Adrenal gland (tissue), 12 donors: ENCODE data around the gene CCDC74B. TPM values are rescaled to one million over a fixed set of nuclear protein-coding genes. Genes with fewer than 3 reads are reported as not detected.
"Not testable (repeated sequence)": the region's sequence is repeated elsewhere in the genome, so short reads cannot be mapped to it uniquely, and the experiment has no call there.

Source experiments
- DNase-seq, 7 donors: peaks; one replicate each; pipeline ENCODE4 v3.0.0-alpha.2; 2019 to 2020
- H3K27ac ChIP-seq, 5 donors: fragments of 200-600 bp; sonication (generic) in 4 of 5; 1 replicate in 3 of 5; 2 replicates in 2 of 5; pipeline versions ENCODE4 v1.5.1 to v1.8.0; 2016 to 2020; ENCODE audit warnings: mild to moderate bottlenecking in 1 of 5
- H3K27me3 ChIP-seq: fragments of 200-600 bp; 2 replicates; pipeline ENCODE4 v1.8.0; 2021
- H3K36me3 ChIP-seq, 2 donors: fragments of 200-600 bp; replicated peaks in 1 of 2; 1 replicate in 1 of 2; 2 replicates in 1 of 2; pipeline versions ENCODE4 v1.5.1 to v1.8.0; 2018 to 2022
- H3K4me1 ChIP-seq, 2 donors: fragments of 200-600 bp; replicated peaks in 1 of 2; 1 replicate in 1 of 2; 2 replicates in 1 of 2; pipeline versions ENCODE4 v1.5.1 to v1.8.0; 2018 to 2021
- H3K4me3 ChIP-seq, 4 donors: fragments of 200-600 bp; sonication (generic) in 3 of 4; one replicate each; pipeline ENCODE4 v1.5.1; 2016 to 2018
- H3K9me3 ChIP-seq, 3 donors: fragments of 200-600 bp; sonication (generic) in 1 of 3; replicated peaks in 1 of 3; 1 replicate in 2 of 3; 2 replicates in 1 of 3; pipeline versions ENCODE4 v1.5.1 to v1.8.0; 2016 to 2021
- CTCF ChIP-seq, 6 experiments: fragments of 450-650 bp in 4 of 6; fragments of 200-600 bp in 2 of 6; sonication (generic) in 1 of 6; IDR thresholded peaks; 1 replicate in 5 of 6; 2 replicates in 1 of 6; pipeline versions ENCODE4 v1.5.1 to v1.8.0; 2016 to 2021; ENCODE audit warnings: antibody characterized with exemption in 6 of 6, mild to moderate bottlenecking in 2 of 6, moderate library complexity in 1 of 6
- POLR2A ChIP-seq, 2 donors: fragments of 450-650 bp; IDR thresholded peaks; one replicate each; pipeline ENCODE4 v1.6.1; 2017; ENCODE audit warnings: antibody characterized with exemption in 2 of 2, mild to moderate bottlenecking in 2 of 2, moderate library complexity in 1 of 2
- WGBS, 4 donors: extraction: QIAGEN DNeasy Blood & Tissue Kit in 2 of 4; methylation state at CpG; one replicate each; pipeline versions ENCODE4 v1.1.5 to v1.1.7; 2013 to 2017; 5-methylcytosine and 5-hydroxymethylcytosine counted together
- intact Hi-C, 2 donors: fragments of 100-400 bp; cut with DNase I; formaldehyde crosslinking; loops; one replicate each; pipeline versions ENCODE4 v1.14.1 to v1.15.0; 2022 to 2023
- polyA plus RNA-seq, 3 donors: library from polyadenylated mRNA; stranded (reverse); fragments of 200-250 nt in 2 of 3; fragments of 350-450 nt in 1 of 3; fragmentation: Illumina TruSeq in 1 of 3; extraction: RNeasy Lipid Tissue Mini Kit (QIAGEN cat#74804) in 1 of 3; gene quantifications; one replicate each; pipeline ENCODE4 v1.2.3, GENCODE V29; 2013 to 2014
- total RNA-seq, 9 donors: library from RNA; depleted of rRNA in 4 of 9; stranded (reverse); fragments of >200 nt in 4 of 9; fragments of 120-200 nt in 1 of 9; fragmentation: NEBNext Ultra II Directional in 1 of 9; extraction: Animal tissue kit (Norgen Biotek cat#: 25700) in 1 of 9; gene quantifications; one replicate each; pipeline versions ENCODE4 v1.1.0 to v1.2.4, GENCODE V29; 2013 to 2023
- donor health status: healthy with polysubstance abuse.
- donor health status: Bipolar disorder and iron deficiency.
- donor health status: DM: yes; HTN: yes; CAD: no.
- donor health status: DM: no; HTN: no; CAD: no.
- donor health status: DM: no; HTN: no; CAD: no.
- donor health status: DM: yes; HTN: yes; CAD: no.

Gene CCDC74B
- total and polyA plus RNA-seq, 12 donors = 3.9 to 22.5 (median 9.8) TPM

DNA sequence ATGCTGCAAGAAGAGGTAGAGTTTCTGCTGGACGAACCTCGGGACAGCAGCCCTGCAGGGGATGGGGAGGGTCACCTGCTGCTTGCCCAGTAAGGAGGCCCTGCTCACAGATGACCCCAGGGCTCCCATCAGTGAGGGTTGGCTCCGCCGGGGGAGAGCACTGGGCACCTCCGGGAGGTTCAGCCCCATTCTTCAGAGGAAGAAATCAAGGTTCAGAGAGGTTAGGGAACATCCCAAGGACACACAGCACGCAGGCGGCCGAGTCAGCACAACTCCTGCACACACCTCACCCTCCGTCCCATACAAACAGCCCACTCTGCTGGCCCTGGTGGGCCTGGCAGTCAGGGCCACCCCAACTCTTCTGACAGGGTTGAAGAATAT is 11.7 kb upstream of the CCDC74B start:
- no peak for DNase-seq
- intact Hi-C loops = no loop called here
- Histone ChIP-seq H3K27ac (no peak overlapping the region), H3K36me3 (peaks cover 0 to 18% of the 10 kb centered on the region in 2 donors), H3K4me1 (no peaks in the 10 kb centered on the region), H3K9me3 (no peaks in the 10 kb centered on the region), H3K27me3 (no peaks in the 10 kb centered on the region), H3K4me3 (no peak overlapping the region)
- 82 to 86% (median 86%) methylated on average over 4 to 9 of the region's 9 CpGs; no CpG with 5 or more reads in 1 of the 4 donors for WGBS, 4 donors
- TF ChIP-seq CTCF (IDR thresholded peaks at IDR 0.05) = no peak
- no peak for TF ChIP-seq POLR2A (IDR thresholded peaks at IDR 0.05)

- WGBS, 4 donors = 56 to 89% (median 63%) methylated on average over 3 to 16 of the region's 16 CpGs; no CpG with 5 or more reads in 1 of the 4 donors
- peaks cover 0 to 18% of the 10 kb centered on the region in 2 donors for H3K36me3 ChIP-seq
Observed at GRCh38 chr2:130155956-130156623, 11.2 kb upstream of the CCDC74B start.

GRCh38 chr2:130154773-130155765 is 10.2 kb upstream of the CCDC74B start:
- Histone ChIP-seq H3K9me3 (no peaks in the 10 kb centered on the region), H3K36me3 (peaks cover 0 to 18% of the 10 kb centered on the region in 2 donors), H3K4me3 (no peak overlapping the region), H3K4me1 (no peaks in the 10 kb centered on the region), H3K27me3 (no peaks in the 10 kb centered on the region), H3K27ac (no peak overlapping the region)
- no peak for TF ChIP-seq CTCF (IDR thresholded peaks at IDR 0.05)
- no peak for TF ChIP-seq POLR2A (IDR thresholded peaks at IDR 0.05)
- intact Hi-C loops = no loop called here
- no peak for DNase-seq
- 92 to 95% (median 95%) methylated on average over 6 to 29 of the region's 29 CpGs for WGBS, 4 donors

More at GRCh38 chr2:130155956-130156623, 11.2 kb upstream of the CCDC74B start:
- H3K27ac ChIP-seq, H3K4me3 ChIP-seq, H3K4me1 ChIP-seq, H3K27me3 ChIP-seq, intact Hi-C loops, H3K9me3 ChIP-seq: not testable (repeated sequence)
- TF ChIP-seq CTCF (IDR thresholded peaks at IDR 0.05) = peak; percentile 30 to 57 (median 50)
- DNase-seq = peak; percentile 51 to 78 (median 70)

- DNase-seq, H3K27ac ChIP-seq, intact Hi-C loops, H3K4me1 ChIP-seq, H3K27me3 ChIP-seq, H3K9me3 ChIP-seq, H3K4me3 ChIP-seq: not testable (repeated sequence)
- H3K36me3 ChIP-seq = peaks cover 0 to 18% of the 10 kb centered on the region in 2 donors
- 91 to 100% (median 96%) methylated on average over 1 to 7 of the region's 8 CpGs; no CpG with 5 or more reads in 1 of the 4 donors for WGBS, 4 donors
Observed at GRCh38 chr2:130154423-130154770, 9.5 kb upstream of the CCDC74B start.

- H3K27ac ChIP-seq, H3K4me3 ChIP-seq, intact Hi-C loops, H3K27me3 ChIP-seq, H3K4me1 ChIP-seq, H3K9me3 ChIP-seq, DNase-seq: not testable (repeated sequence)
- peaks cover 0 to 18% of the 10 kb centered on the region in 2 donors for H3K36me3 ChIP-seq
- WGBS, 4 donors = 89 to 97% (median 93%) methylated on average over 11 to 22 of the region's 23 CpGs
Observed at GRCh38 chr2:130153721-130154422, 9.0 kb upstream of the CCDC74B start.
